ENCODE measurements around the gene CEACAM6.
"Not testable (repeated sequence)": the region's sequence is repeated elsewhere in the genome, so short reads cannot be mapped to it uniquely, and the experiment has no call there.

CEACAM6 gene

GRCh38 chr19:41755328-41755913 is at the start of gene CEACAM6:
CEACAM6 (plus strand) TSS chr19:41755530; CDS start chr19:41755639, 109 bp downstream.
- no peak for DNase-seq (ENCODE audit: low spot score)

GRCh38 chr19:41706741-41707501 is 48.4 kb upstream of the CEACAM6 start:
- DNase-seq (ENCODE audit: low spot score), result peak; percentile 92

GRCh38 chr19:41707502-41707812 is 47.9 kb upstream of the CEACAM6 start:
- DNase-seq (ENCODE audit: low spot score), result no peak

GRCh38 chr19:41707871-41708371 is 47.4 kb upstream of the CEACAM6 start:
- no peak for DNase-seq (ENCODE audit: low spot score)

- no peak for DNase-seq (ENCODE audit: low spot score)
Observed at GRCh38 chr19:41708481-41708880, 46.8 kb upstream of the CEACAM6 start, which contains the start of gene CEACAM5. CEACAM5 (plus strand) TSS chr19:41708626; CDS start chr19:41708732, 106 bp downstream.

- DNase-seq (ENCODE audit: low spot score), result not testable (repeated sequence)
Observed at GRCh38 chr19:41709516-41709915, 45.8 kb upstream of the CEACAM6 start.

GRCh38 chr19:41709951-41710645 is 45.2 kb upstream of the CEACAM6 start:
- DNase-seq (ENCODE audit: low spot score), result no peak

- DNase-seq (ENCODE audit: low spot score), result no peak
Observed at GRCh38 chr19:41711376-41712261, 43.7 kb upstream of the CEACAM6 start.

GRCh38 chr19:41714598-41714997 is 40.7 kb upstream of the CEACAM6 start:
- DNase-seq (ENCODE audit: low spot score), result no peak

- no peak for DNase-seq (ENCODE audit: low spot score)
Observed at GRCh38 chr19:41718761-41719160, 36.6 kb upstream of the CEACAM6 start.

- no peak for DNase-seq (ENCODE audit: low spot score)
Observed at GRCh38 chr19:41720103-41720502, 35.2 kb upstream of the CEACAM6 start.

- DNase-seq (ENCODE audit: low spot score), result no peak
Observed at GRCh38 chr19:41726493-41726892, 28.8 kb upstream of the CEACAM6 start.

GRCh38 chr19:41734156-41734555 is 21.2 kb upstream of the CEACAM6 start:
- no peak for DNase-seq (ENCODE audit: low spot score)

GRCh38 chr19:41734585-41734984 is 20.7 kb upstream of the CEACAM6 start:
- no peak for DNase-seq (ENCODE audit: low spot score)

GRCh38 chr19:41735071-41735600 is 20.2 kb upstream of the CEACAM6 start:
- DNase-seq (ENCODE audit: low spot score), result no peak

- no peak for DNase-seq (ENCODE audit: low spot score)
Observed at GRCh38 chr19:41739361-41739760, 16.0 kb upstream of the CEACAM6 start.

GRCh38 chr19:41740415-41741243 is 14.7 kb upstream of the CEACAM6 start:
- no peak for DNase-seq (ENCODE audit: low spot score)

- no peak for DNase-seq (ENCODE audit: low spot score)
Observed at GRCh38 chr19:41741244-41741554, 14.1 kb upstream of the CEACAM6 start.

- no peak for DNase-seq (ENCODE audit: low spot score)
Observed at GRCh38 chr19:41744850-41745249, 10.5 kb upstream of the CEACAM6 start.

- no peak for DNase-seq (ENCODE audit: low spot score)
Observed at GRCh38 chr19:41745756-41746155, 9.6 kb upstream of the CEACAM6 start.

Data from D341Med (cell line).